Mesenchymal stem cell (in vitro differentiated cells and primary cell): Measurements from ENCODE around the gene NTRK3.

Experiments
- DNase-seq: peaks from one replicate; pipeline ENCODE4 v3.0.0-alpha.2; 2013
- H2AFZ ChIP-seq: one replicate; pipeline ENCODE4 v1.6.1; 2013; ENCODE audit warnings: low read depth, mild to moderate bottlenecking, control low read depth, inconsistent platforms, low read length, moderate library complexity
- H2AK5ac ChIP-seq: 2 replicates; pipeline ENCODE4 v1.6.1; 2013; ENCODE audit warnings: low read length, moderate library complexity, mild to moderate bottlenecking, inconsistent platforms; ENCODE audit not compliant: severe bottlenecking
- H2BK120ac ChIP-seq: one replicate; pipeline ENCODE4 v1.6.1; 2013; ENCODE audit warnings: low read depth, mild to moderate bottlenecking, inconsistent platforms, low read length, moderate library complexity
- H2BK12ac ChIP-seq, 2 experiments: one replicate each; pipeline ENCODE4 v1.6.1; 2013; ENCODE audit warnings: inconsistent platforms in 2 of 2, low read length in 2 of 2, mild to moderate bottlenecking in 2 of 2, moderate library complexity in 2 of 2, control low read depth in 1 of 2
- H2BK15ac ChIP-seq: one replicate; pipeline ENCODE4 v1.6.1; 2013; ENCODE audit warnings: mild to moderate bottlenecking, low read depth, inconsistent platforms; ENCODE audit not compliant: poor library complexity, severe bottlenecking
- H2BK5ac ChIP-seq: 2 replicates; pipeline ENCODE4 v1.6.1; 2013; ENCODE audit warnings: low read depth, mild to moderate bottlenecking, low read length, control low read depth, inconsistent platforms; ENCODE audit not compliant: poor library complexity, severe bottlenecking
- H3K14ac ChIP-seq, 2 experiments: one replicate each; pipeline ENCODE4 v1.6.1; 2013; ENCODE audit warnings: inconsistent platforms in 2 of 2, low read length in 2 of 2, control low read depth in 1 of 2, mild to moderate bottlenecking in 1 of 2, moderate library complexity in 1 of 2
- H3K18ac ChIP-seq, 2 experiments: one replicate each; pipeline ENCODE4 v1.6.1; 2013; ENCODE audit warnings: inconsistent platforms in 2 of 2, low read length in 2 of 2, control low read depth in 1 of 2, low read depth in 1 of 2, mild to moderate bottlenecking in 1 of 2
- H3K23ac ChIP-seq, 2 experiments: one replicate each; pipeline ENCODE4 v1.6.1; 2013; ENCODE audit warnings: inconsistent platforms in 2 of 2, low read length in 2 of 2, mild to moderate bottlenecking in 2 of 2, moderate library complexity in 2 of 2, control low read depth in 1 of 2
- H3K27ac ChIP-seq: 2 replicates; pipeline ENCODE4 v1.5.1; 2013; ENCODE audit warnings: mild to moderate bottlenecking, moderate library complexity, low read length, control low read depth, inconsistent platforms; ENCODE audit not compliant: poor library complexity, severe bottlenecking
- H3K27me3 ChIP-seq, 2 experiments: 2 replicates each; pipeline versions ENCODE4 v1.6.1 to v1.7.0; 2013; ENCODE audit warnings: low read length in 2 of 2, mild to moderate bottlenecking in 2 of 2, moderate library complexity in 2 of 2, control low read depth in 1 of 2, inconsistent platforms in 1 of 2; ENCODE audit not compliant: control insufficient read depth in 1 of 2, insufficient read depth in 1 of 2
- H3K36me3 ChIP-seq, 2 experiments: 2 replicates each; pipeline versions ENCODE4 v1.6.1 to v1.7.0; 2013; ENCODE audit warnings: low read length in 2 of 2, control low read depth in 1 of 2, inconsistent platforms in 1 of 2, low read depth in 1 of 2, mild to moderate bottlenecking in 1 of 2; ENCODE audit not compliant: insufficient read depth in 2 of 2, control insufficient read depth in 1 of 2
- H3K4ac ChIP-seq, 2 experiments: one replicate each; pipeline ENCODE4 v1.6.1; 2013; ENCODE audit warnings: inconsistent platforms in 2 of 2, low read length in 2 of 2, mild to moderate bottlenecking in 2 of 2, moderate library complexity in 2 of 2, control low read depth in 1 of 2, low read depth in 1 of 2
- H3K4me1 ChIP-seq: 2 replicates; pipeline ENCODE4 v1.6.1; 2013; ENCODE audit warnings: low read depth, low read length, control low read depth; ENCODE audit not compliant: control insufficient read depth, insufficient read depth
- H3K4me2 ChIP-seq: 2 replicates; pipeline ENCODE4 v1.6.1; 2013; ENCODE audit warnings: low read length, mild to moderate bottlenecking, inconsistent platforms; ENCODE audit not compliant: poor library complexity, severe bottlenecking
- H3K4me3 ChIP-seq, 2 experiments: 2 replicates each; pipeline versions ENCODE4 v1.5.1 to v1.7.0; 2013; ENCODE audit warnings: low read length in 2 of 2, mild to moderate bottlenecking in 2 of 2, control low read depth in 1 of 2, low read depth in 1 of 2; ENCODE audit not compliant: insufficient read depth in 1 of 2
- H3K79me1 ChIP-seq: replicated peaks from 2 replicates; pipeline ENCODE4 v1.6.1; 2013; ENCODE audit warnings: mild to moderate bottlenecking, control low read depth, low read length, inconsistent platforms; ENCODE audit not compliant: poor library complexity, severe bottlenecking
- H3K9ac ChIP-seq: 2 replicates; pipeline ENCODE4 v1.7.0; 2013; ENCODE audit warnings: mild to moderate bottlenecking, low read length, moderate library complexity
- H3K9me3 ChIP-seq: 2 replicates; pipeline ENCODE4 v1.7.0; 2013; ENCODE audit warnings: mild to moderate bottlenecking, low read length; ENCODE audit not compliant: control insufficient read depth
- H4K8ac ChIP-seq: one replicate; pipeline ENCODE4 v1.6.1; 2013; ENCODE audit warnings: inconsistent platforms, mild to moderate bottlenecking, low read length, moderate library complexity
- H4K91ac ChIP-seq: one replicate; pipeline ENCODE4 v1.6.1; 2013; ENCODE audit warnings: mild to moderate bottlenecking, low read length, inconsistent platforms
- WGBS: methylation state at CpG from one replicate; pipeline ENCODE4 v1.1.7; 2013; ENCODE audit warnings: mixed read lengths; 5-methylcytosine and 5-hydroxymethylcytosine counted together

Gene NTRK3

GRCh38 chr15:88231909-88232644 is 24.5 kb downstream of the NTRK3 start:
- H3K18ac ChIP-seq, result no peak overlapping the region

GRCh38 chr15:88230823-88231222 is 25.7 kb downstream of the NTRK3 start:
- H3K27ac ChIP-seq, result no peak overlapping the region
- no peak overlapping the region for H2BK5ac ChIP-seq
- no peak overlapping the region for H2BK15ac ChIP-seq
- H3K9me3 ChIP-seq, result peaks cover 2% of the 10 kb centered on the region
- peaks cover 0 to 26% of the 10 kb centered on the region in 2 experiments for H3K27me3 ChIP-seq
- H2AFZ ChIP-seq, result no peak overlapping the region
- H3K4me3 ChIP-seq, result no peak overlapping the region
- H3K9ac ChIP-seq, result no peak overlapping the region
- no peaks in the 10 kb centered on the region for H3K79me1 ChIP-seq
- H3K18ac ChIP-seq, result no peak overlapping the region
- no peak overlapping the region for H2BK12ac ChIP-seq
- no peak overlapping the region for H2AK5ac ChIP-seq
- no peak overlapping the region for H2BK120ac ChIP-seq
- no peak overlapping the region for H3K14ac ChIP-seq
- 43% methylated on average over 2 of the region's 2 CpGs for WGBS
- H3K23ac ChIP-seq, result no peak overlapping the region
- DNase-seq, result no peak
- no peaks in the 10 kb centered on the region for H3K36me3 ChIP-seq
- H4K91ac ChIP-seq, result no peak overlapping the region
- H3K4ac ChIP-seq, result no peak overlapping the region
- H3K4me2 ChIP-seq, result no peak overlapping the region
- H4K8ac ChIP-seq, result no peak overlapping the region
- H3K4me1 ChIP-seq, result no peaks in the 10 kb centered on the region

More at GRCh38 chr15:88231909-88232644, 24.5 kb downstream of the NTRK3 start:
- WGBS, result 80% methylated on average over 6 of the region's 6 CpGs
- Histone ChIP-seq H3K4me3 (no peak overlapping the region), H3K36me3 (no peaks in the 10 kb centered on the region), H3K79me1 (no peaks in the 10 kb centered on the region), H3K9ac (no peak overlapping the region), H3K4me1 (no peaks in the 10 kb centered on the region), H3K27me3 (peaks cover 0 to 29% of the 10 kb centered on the region in 2 experiments), H3K14ac (no peak overlapping the region), H3K27ac (no peak overlapping the region), H2BK120ac (no peak overlapping the region), H4K91ac (no peak overlapping the region), H2BK15ac (no peak overlapping the region), H2BK5ac (no peak overlapping the region), H4K8ac (no peak overlapping the region), H3K23ac (no peak overlapping the region), H2AK5ac (no peak overlapping the region), H3K9me3 (peaks cover 2% of the 10 kb centered on the region), H2BK12ac (no peak overlapping the region), H3K4ac (no peak overlapping the region), H3K4me2 (no peak overlapping the region), H2AFZ (no peak overlapping the region)
- DNase-seq, result no peak

GRCh38 chr15:88225461-88225860 is 31.1 kb downstream of the NTRK3 start:
- no peaks in the 10 kb centered on the region for H3K36me3 ChIP-seq
- H3K27me3 ChIP-seq, result peaks cover 0 to 18% of the 10 kb centered on the region in 2 experiments
- H3K4ac ChIP-seq, result no peak overlapping the region
- H3K27ac ChIP-seq, result no peak overlapping the region
- DNase-seq, result no peak
- H3K79me1 ChIP-seq, result no peaks in the 10 kb centered on the region
- H3K4me3 ChIP-seq, result no peak overlapping the region
- WGBS, result 80% methylated on average over 5 of the region's 5 CpGs
- H3K9ac ChIP-seq, result no peak overlapping the region
- H3K18ac ChIP-seq, result no peak overlapping the region
- H2AFZ ChIP-seq, result no peak overlapping the region
- H4K8ac ChIP-seq, result no peak overlapping the region
- no peak overlapping the region for H2BK120ac ChIP-seq
- peaks cover 2% of the 10 kb centered on the region for H3K9me3 ChIP-seq
- H4K91ac ChIP-seq, result no peak overlapping the region
- H2BK12ac ChIP-seq, result no peak overlapping the region
- H2AK5ac ChIP-seq, result no peak overlapping the region
- no peak overlapping the region for H3K23ac ChIP-seq
- no peak overlapping the region for H3K14ac ChIP-seq
- peaks cover 2% of the 10 kb centered on the region for H3K4me1 ChIP-seq
- no peak overlapping the region for H3K4me2 ChIP-seq
- no peak overlapping the region for H2BK5ac ChIP-seq
- H2BK15ac ChIP-seq, result no peak overlapping the region

DNA sequence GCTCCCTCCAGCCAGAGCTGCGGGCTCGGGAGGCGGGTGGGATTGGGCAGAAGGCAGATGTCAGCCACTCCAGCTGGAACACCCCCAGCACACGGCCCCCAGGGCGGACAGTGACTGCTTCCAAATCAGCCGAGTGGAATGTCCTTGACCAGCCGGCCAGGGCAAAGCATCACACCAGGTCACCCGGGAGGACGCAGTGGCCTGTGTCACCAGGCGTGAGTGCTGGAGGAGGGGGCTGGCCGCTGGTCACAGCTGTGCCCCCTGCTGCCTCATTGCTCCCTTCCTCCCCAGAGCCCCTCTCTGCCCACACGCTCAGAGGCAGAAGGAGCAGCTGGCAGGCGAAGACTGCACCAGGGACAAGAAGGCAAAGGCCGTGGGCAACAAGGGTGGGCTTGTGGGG is 33.5 kb downstream of the NTRK3 start:
- no peak overlapping the region for H3K4ac ChIP-seq

More for the DNA sequence above, 33.5 kb downstream of the NTRK3 start:
- Histone ChIP-seq H3K4me3 (no peak overlapping the region), H3K4me2 (no peak overlapping the region), H4K91ac (no peak overlapping the region), H3K23ac (no peak overlapping the region), H3K36me3 (no peaks in the 10 kb centered on the region), H3K27ac (no peak overlapping the region), H3K14ac (no peak overlapping the region), H2BK15ac (no peak overlapping the region), H3K9ac (no peak overlapping the region), H2BK12ac (no peak overlapping the region), H3K9me3 (no peaks in the 10 kb centered on the region), H3K27me3 (peaks cover 0 to 14% of the 10 kb centered on the region in 2 experiments), H2BK120ac (no peak overlapping the region), H3K4me1 (peaks cover 2% of the 10 kb centered on the region), H2BK5ac (no peak overlapping the region), H3K79me1 (no peaks in the 10 kb centered on the region), H4K8ac (no peak overlapping the region), H2AK5ac (no peak overlapping the region), H3K18ac (no peak overlapping the region), H2AFZ (no peak overlapping the region)
- DNase-seq, result no peak
- WGBS, result 75% methylated on average over 14 of the region's 14 CpGs
